OCI-LY3 (cell line): ENCODE measurements around the gene EAF1.

Experiments used
- CTCF ChIP-seq: fragments of 200-600, 300-600 bp; sonication (generic); IDR thresholded peaks from 2 replicates; pipeline ENCODE4 v1.5.1; 2014; ENCODE audit warnings: antibody characterized with exemption, low read length, low read depth
- EZH2phosphoT487 ChIP-seq: fragments of 200-600 bp; shearing (Covaris generic); IDR thresholded peaks from 2 replicates; pipeline ENCODE4 v1.6.1; 2018; ENCODE audit warnings: antibody characterized with exemption, mixed run types, low read depth

DNA sequence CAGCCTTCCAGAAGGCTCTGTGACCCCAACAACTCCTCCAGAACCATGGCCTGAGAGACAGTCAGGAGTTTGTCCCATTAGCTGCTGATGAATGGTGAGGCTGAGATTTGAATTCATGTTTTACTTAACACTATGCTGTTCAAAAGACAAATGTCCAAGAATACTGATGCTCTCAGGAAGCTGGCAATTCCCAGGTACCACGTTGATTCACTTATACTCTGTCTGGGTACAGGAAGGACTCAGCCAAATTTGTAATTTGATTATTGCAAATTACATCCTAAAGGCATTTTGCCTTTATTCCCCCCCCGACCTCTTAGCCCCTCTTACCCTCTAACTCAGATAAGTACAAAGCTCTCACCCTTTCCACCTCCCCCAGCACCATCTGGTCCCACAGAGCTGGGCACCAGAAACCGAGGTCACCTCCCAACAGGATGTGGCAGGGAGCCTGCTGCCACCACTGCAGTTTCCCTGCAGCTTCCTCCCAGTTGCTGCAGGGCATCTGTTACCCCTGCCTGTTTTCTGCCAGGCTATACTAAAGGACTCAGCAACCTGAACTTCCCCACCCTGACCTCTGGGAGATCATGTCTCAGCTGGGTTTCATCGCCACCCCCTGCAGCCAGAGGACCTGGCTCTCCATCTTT is 33.6 kb downstream of the EAF1 start:
- TF ChIP-seq CTCF (no peak), EZH2phosphoT487 (no peak)
